ENCODE data around the gene TNFAIP6.
A peak's percentile ranks its signal among the peaks of the same experiment; 100 is the strongest.
"Not testable (repeated sequence)": the region's sequence is repeated elsewhere in the genome, so short reads cannot be mapped to it uniquely, and the experiment has no call there.

Gene TNFAIP6

GRCh38 chr2:151361674-151362370 is 4.4 kb downstream of the TNFAIP6 start:
- FAIRE-seq = no peak

- no peak for FAIRE-seq
Measured at GRCh38 chr2:151363709-151364108, 6.3 kb downstream of the TNFAIP6 start.

GRCh38 chr2:151367571-151367970 is 10.2 kb downstream of the TNFAIP6 start:
- no peak for FAIRE-seq

- no peak for FAIRE-seq
Measured at GRCh38 chr2:151374436-151374835, 17.0 kb downstream of the TNFAIP6 start.

- no peak for FAIRE-seq
Measured at GRCh38 chr2:151379169-151379568, 21.8 kb downstream of the TNFAIP6 start.

GRCh38 chr2:151380580-151381235 is 23.3 kb downstream of the TNFAIP6 start:
- no peak for FAIRE-seq

GRCh38 chr2:151381266-151381665 is 23.9 kb downstream of the TNFAIP6 start:
- FAIRE-seq = no peak

- no peak for FAIRE-seq
Measured at GRCh38 chr2:151388011-151388410, 30.6 kb downstream of the TNFAIP6 start.

- no peak for FAIRE-seq
Measured at GRCh38 chr2:151391436-151391835, 34.0 kb downstream of the TNFAIP6 start.

- FAIRE-seq = no peak
Measured at GRCh38 chr2:151394509-151394908, 37.1 kb downstream of the TNFAIP6 start.

GRCh38 chr2:151395509-151396374 is 38.4 kb downstream of the TNFAIP6 start:
- no peak for FAIRE-seq

- FAIRE-seq = no peak
Measured at GRCh38 chr2:151399981-151400380, 42.6 kb downstream of the TNFAIP6 start.

- FAIRE-seq = no peak
Measured at GRCh38 chr2:151401149-151401548, 43.8 kb downstream of the TNFAIP6 start.

GRCh38 chr2:151403914-151404313 is 46.5 kb downstream of the TNFAIP6 start:
- no peak for FAIRE-seq

- no peak for FAIRE-seq
Measured at GRCh38 chr2:151405376-151405775, 48.0 kb downstream of the TNFAIP6 start.

- no peak for FAIRE-seq
Measured at GRCh38 chr2:151407281-151407680, 49.9 kb downstream of the TNFAIP6 start.

- no peak for FAIRE-seq
Measured at GRCh38 chr2:151408788-151409600, 51.6 kb downstream of the TNFAIP6 start.

GRCh38 chr2:151409601-151410484 is 52.5 kb downstream of the TNFAIP6 start, which contains the start of gene RIF1:
Gene RIF1, plus strand, starts transcription at chr2:151409902. Its CDS starts 522 bp downstream, at chr2:151410424.
- peak; percentile 84 for FAIRE-seq

- no peak for FAIRE-seq
Measured at GRCh38 chr2:151410485-151410834, 53.1 kb downstream of the TNFAIP6 start.

- no peak for FAIRE-seq
Measured at GRCh38 chr2:151417650-151418049, 60.3 kb downstream of the TNFAIP6 start.

- not testable (repeated sequence) for FAIRE-seq
Measured at GRCh38 chr2:151421681-151422080, 64.3 kb downstream of the TNFAIP6 start.

Measured in G401.6 (cell line).